Measurements from ENCODE around the gene NUP107. TPM values are rescaled to one million over a fixed set of nuclear protein-coding genes. Genes with fewer than 3 reads are reported as not detected.

Gene NUP107
- total RNA-seq, 1 experiment from 2014 or later, result 99.0 TPM

DNA sequence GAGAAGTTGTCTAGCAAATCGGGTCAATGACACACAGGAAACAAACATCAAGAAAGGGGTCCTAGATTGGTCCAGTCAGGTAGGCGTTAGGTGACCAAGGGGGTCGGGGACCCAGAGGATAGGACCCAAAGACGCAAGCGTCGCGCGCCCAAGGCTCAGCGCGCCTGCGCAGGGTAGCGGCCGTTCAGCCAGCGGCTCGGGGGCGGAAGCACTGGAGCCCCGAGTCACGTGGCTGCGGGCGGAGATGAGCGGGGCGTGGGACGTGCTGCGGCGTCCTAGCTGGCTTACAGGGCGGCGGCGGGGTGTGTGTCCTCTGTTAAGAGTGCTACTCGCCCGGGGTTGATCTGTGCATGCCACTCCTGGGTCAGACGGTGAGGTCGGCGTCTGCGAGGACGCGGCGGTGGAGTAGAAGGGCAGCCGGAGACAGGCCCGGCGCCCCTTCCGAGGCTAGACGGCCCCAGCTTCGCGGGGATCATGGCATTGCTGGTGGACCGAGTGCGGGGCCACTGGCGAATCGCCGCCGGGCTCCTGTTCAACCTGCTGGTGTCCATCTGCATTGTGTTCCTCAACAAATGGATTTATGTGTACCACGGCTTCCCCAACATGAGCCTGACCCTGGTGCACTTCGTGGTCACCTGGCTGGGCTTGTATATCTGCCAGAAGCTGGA, 59.3 kb downstream of the NUP107 start, which contains the start of gene SLC35E3 (continued):
- TF ChIP-seq, protein P1, sequence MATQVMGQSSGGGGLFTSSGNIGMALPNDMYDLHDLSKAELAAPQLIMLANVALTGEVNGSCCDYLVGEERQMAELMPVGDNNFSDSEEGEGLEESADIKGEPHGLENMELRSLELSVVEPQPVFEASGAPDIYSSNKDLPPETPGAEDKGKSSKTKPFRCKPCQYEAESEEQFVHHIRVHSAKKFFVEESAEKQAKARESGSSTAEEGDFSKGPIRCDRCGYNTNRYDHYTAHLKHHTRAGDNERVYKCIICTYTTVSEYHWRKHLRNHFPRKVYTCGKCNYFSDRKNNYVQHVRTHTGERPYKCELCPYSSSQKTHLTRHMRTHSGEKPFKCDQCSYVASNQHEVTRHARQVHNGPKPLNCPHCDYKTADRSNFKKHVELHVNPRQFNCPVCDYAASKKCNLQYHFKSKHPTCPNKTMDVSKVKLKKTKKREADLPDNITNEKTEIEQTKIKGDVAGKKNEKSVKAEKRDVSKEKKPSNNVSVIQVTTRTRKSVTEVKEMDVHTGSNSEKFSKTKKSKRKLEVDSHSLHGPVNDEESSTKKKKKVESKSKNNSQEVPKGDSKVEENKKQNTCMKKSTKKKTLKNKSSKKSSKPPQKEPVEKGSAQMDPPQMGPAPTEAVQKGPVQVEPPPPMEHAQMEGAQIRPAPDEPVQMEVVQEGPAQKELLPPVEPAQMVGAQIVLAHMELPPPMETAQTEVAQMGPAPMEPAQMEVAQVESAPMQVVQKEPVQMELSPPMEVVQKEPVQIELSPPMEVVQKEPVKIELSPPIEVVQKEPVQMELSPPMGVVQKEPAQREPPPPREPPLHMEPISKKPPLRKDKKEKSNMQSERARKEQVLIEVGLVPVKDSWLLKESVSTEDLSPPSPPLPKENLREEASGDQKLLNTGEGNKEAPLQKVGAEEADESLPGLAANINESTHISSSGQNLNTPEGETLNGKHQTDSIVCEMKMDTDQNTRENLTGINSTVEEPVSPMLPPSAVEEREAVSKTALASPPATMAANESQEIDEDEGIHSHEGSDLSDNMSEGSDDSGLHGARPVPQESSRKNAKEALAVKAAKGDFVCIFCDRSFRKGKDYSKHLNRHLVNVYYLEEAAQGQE (IDR thresholded peaks at IDR 0.05; ENCODE audit: low read depth), result no peak
- peak; percentile 65 for TF ChIP-seq POLR2A (IDR thresholded peaks at IDR 0.05; ENCODE audit: borderline replicate concordance, extremely low read depth, insufficient read depth, insufficient read length)
- TF ChIP-seq SIN3A (IDR thresholded peaks at IDR 0.05; ENCODE audit: low read depth), result peak; percentile 68; the same call in 1 of the 2 replicates
- TF ChIP-seq YY1 (IDR thresholded peaks at IDR 0.05; ENCODE audit: extremely low read depth, insufficient replicate concordance, low read depth, low read length), result peak; percentile 54
- no peak for TF ChIP-seq JUND (IDR thresholded peaks at IDR 0.05)
- TF ChIP-seq, protein P2, sequence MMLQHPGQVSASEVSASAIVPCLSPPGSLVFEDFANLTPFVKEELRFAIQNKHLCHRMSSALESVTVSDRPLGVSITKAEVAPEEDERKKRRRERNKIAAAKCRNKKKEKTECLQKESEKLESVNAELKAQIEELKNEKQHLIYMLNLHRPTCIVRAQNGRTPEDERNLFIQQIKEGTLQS (IDR thresholded peaks at IDR 0.05), result no peak
- TF ChIP-seq CEBPB (IDR thresholded peaks at IDR 0.05; ENCODE audit: low read depth), result no peak
- 0 out of 2 replicates have a peak, but pooled peaks have one; percentile 19 for TF ChIP-seq CBX3 (IDR thresholded peaks at IDR 0.05; ENCODE audit: low read depth)
- no peak for TF ChIP-seq RAD21 (IDR thresholded peaks at IDR 0.05; ENCODE audit: low read depth)
- TF ChIP-seq ZNF274 (IDR thresholded peaks at IDR 0.05; ENCODE audit: low read depth, low read length), result no peak
- no peak for TF ChIP-seq EZH2 (IDR thresholded peaks at IDR 0.05)
